Gastrocnemius medialis (tissue), 4 donors: Measurements from ENCODE around the gene EME2.

Source experiments
- POLR2A ChIP-seq, 2 donors: fragments of 450-650 bp; IDR thresholded peaks; one replicate each; pipeline ENCODE4 v1.6.1; 2017; ENCODE audit warnings: antibody characterized with exemption in 2 of 2, mild to moderate bottlenecking in 2 of 2, moderate library complexity in 2 of 2
- TF ChIP-seq, protein P1 (sequence below), 5 experiments: fragments of 450-650 bp in 3 of 5; fragments of 200-600 bp in 2 of 5; sonication (generic) in 2 of 5; IDR thresholded peaks in 4 of 5; conservative IDR thresholded peaks in 1 of 5; 1 replicate in 4 of 5; 2 replicates in 1 of 5; pipeline ENCODE4 v1.5.1; 2016 to 2019; ENCODE audit warnings: antibody characterized with exemption in 5 of 5, mild to moderate bottlenecking in 3 of 5, moderate library complexity in 3 of 5

DNA sequence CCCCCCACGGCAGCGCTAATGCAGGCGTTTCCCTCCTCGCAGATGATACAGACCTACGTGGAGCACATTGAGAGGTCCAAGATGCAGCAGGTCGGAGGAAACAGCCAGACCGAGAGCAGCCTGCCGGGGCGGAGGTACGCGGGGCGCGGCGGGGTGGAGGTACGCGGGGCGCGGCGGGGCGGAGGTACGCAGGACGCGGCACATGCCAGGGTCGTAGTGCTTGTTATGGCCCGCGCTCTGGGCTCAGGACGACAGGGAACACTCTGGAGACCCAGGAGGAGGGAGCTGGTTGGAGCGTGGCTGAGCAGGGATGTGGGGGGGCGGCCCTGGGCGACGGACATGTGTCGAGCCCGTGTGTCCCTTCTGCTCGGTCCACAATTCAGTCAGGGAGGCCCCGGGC lies 43.2 kb upstream of the EME2 start:
- TF ChIP-seq, protein P1, sequence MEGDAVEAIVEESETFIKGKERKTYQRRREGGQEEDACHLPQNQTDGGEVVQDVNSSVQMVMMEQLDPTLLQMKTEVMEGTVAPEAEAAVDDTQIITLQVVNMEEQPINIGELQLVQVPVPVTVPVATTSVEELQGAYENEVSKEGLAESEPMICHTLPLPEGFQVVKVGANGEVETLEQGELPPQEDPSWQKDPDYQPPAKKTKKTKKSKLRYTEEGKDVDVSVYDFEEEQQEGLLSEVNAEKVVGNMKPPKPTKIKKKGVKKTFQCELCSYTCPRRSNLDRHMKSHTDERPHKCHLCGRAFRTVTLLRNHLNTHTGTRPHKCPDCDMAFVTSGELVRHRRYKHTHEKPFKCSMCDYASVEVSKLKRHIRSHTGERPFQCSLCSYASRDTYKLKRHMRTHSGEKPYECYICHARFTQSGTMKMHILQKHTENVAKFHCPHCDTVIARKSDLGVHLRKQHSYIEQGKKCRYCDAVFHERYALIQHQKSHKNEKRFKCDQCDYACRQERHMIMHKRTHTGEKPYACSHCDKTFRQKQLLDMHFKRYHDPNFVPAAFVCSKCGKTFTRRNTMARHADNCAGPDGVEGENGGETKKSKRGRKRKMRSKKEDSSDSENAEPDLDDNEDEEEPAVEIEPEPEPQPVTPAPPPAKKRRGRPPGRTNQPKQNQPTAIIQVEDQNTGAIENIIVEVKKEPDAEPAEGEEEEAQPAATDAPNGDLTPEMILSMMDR (IDR thresholded peaks at IDR 0.05 in 4 of 5, conservative IDR thresholded peaks at IDR 0.05 in 1 of 5), result no peak
- TF ChIP-seq POLR2A (IDR thresholded peaks at IDR 0.05), result no peak
